Fibroblast of villous mesenchyme (primary cell): ENCODE results near the gene EIF4ENIF1. TPM values are rescaled to one million over a fixed set of nuclear protein-coding genes. Genes with fewer than 3 reads are reported as not detected.

Experiments used
- DNase-seq: peaks from one replicate; pipeline ENCODE4 v3.0.0-alpha.2; 2010; ENCODE audit warnings: low read depth
- H3K4me3 ChIP-seq: 2 replicates; pipeline ENCODE4 v1.5.1; 2011; ENCODE audit warnings: low read depth, mild to moderate bottlenecking, low read length
- total RNA-seq: library from RNA; depleted of rRNA; stranded (reverse); fragments of >200 nt; gene quantifications from 2 replicates; pipeline ENCODE4 v1.2.3, GENCODE V29; 2012
- TF ChIP-seq, protein P1 (sequence below): IDR thresholded peaks from 2 replicates; pipeline ENCODE4 v1.5.1; 2012; ENCODE audit warnings: low read depth, mild to moderate bottlenecking, low read length; ENCODE audit not compliant: insufficient read depth

The EIF4ENIF1 gene, protein sequence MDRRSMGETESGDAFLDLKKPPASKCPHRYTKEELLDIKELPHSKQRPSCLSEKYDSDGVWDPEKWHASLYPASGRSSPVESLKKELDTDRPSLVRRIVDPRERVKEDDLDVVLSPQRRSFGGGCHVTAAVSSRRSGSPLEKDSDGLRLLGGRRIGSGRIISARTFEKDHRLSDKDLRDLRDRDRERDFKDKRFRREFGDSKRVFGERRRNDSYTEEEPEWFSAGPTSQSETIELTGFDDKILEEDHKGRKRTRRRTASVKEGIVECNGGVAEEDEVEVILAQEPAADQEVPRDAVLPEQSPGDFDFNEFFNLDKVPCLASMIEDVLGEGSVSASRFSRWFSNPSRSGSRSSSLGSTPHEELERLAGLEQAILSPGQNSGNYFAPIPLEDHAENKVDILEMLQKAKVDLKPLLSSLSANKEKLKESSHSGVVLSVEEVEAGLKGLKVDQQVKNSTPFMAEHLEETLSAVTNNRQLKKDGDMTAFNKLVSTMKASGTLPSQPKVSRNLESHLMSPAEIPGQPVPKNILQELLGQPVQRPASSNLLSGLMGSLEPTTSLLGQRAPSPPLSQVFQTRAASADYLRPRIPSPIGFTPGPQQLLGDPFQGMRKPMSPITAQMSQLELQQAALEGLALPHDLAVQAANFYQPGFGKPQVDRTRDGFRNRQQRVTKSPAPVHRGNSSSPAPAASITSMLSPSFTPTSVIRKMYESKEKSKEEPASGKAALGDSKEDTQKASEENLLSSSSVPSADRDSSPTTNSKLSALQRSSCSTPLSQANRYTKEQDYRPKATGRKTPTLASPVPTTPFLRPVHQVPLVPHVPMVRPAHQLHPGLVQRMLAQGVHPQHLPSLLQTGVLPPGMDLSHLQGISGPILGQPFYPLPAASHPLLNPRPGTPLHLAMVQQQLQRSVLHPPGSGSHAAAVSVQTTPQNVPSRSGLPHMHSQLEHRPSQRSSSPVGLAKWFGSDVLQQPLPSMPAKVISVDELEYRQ
- total RNA-seq, result 13.5 and 25.0 TPM in 2 replicates

- TF ChIP-seq, protein P1, sequence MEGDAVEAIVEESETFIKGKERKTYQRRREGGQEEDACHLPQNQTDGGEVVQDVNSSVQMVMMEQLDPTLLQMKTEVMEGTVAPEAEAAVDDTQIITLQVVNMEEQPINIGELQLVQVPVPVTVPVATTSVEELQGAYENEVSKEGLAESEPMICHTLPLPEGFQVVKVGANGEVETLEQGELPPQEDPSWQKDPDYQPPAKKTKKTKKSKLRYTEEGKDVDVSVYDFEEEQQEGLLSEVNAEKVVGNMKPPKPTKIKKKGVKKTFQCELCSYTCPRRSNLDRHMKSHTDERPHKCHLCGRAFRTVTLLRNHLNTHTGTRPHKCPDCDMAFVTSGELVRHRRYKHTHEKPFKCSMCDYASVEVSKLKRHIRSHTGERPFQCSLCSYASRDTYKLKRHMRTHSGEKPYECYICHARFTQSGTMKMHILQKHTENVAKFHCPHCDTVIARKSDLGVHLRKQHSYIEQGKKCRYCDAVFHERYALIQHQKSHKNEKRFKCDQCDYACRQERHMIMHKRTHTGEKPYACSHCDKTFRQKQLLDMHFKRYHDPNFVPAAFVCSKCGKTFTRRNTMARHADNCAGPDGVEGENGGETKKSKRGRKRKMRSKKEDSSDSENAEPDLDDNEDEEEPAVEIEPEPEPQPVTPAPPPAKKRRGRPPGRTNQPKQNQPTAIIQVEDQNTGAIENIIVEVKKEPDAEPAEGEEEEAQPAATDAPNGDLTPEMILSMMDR, result no peak
- peak within 1 kb of the TSS; percentile 90 for H3K4me3 ChIP-seq
- DNase-seq, result peak; percentile 89
Observed at GRCh38 chr22:31489632-31490495, at the start of gene EIF4ENIF1. Gene EIF4ENIF1 (minus strand): TSS chr22:31489842. CDS start chr22:31488718, 1,124 bp downstream.

DNA sequence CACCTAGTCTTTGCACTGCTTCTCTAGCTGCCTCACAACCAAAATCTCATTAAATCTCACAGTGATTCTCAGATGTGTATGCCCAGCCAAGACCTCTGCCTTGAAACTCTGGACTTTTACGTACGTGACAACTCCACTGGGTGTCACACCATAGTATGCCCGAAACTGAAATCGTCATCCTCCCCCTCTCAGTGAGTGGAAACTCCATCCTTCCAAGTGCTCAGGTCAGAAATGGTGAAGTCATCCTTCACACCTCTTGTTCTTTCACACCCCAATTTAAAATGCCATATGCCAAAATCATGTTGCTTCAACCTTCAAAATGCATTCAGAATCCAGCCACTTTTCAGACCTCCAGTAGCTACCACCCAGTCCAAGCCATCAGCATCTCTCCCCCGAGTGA, 49.2 kb upstream of the EIF4ENIF1 start:
- TF ChIP-seq, protein P1, result no peak
- no peak overlapping the region for H3K4me3 ChIP-seq
- no peak for DNase-seq

- no peak overlapping the region for H3K4me3 ChIP-seq
- DNase-seq, result no peak
- TF ChIP-seq, protein P1, result no peak
Observed at GRCh38 chr22:31537019-31537535, 47.4 kb upstream of the EIF4ENIF1 start.

- no peak for DNase-seq
- TF ChIP-seq, protein P1, result no peak
- no peak overlapping the region for H3K4me3 ChIP-seq
Observed at GRCh38 chr22:31533374-31533773, 43.7 kb upstream of the EIF4ENIF1 start.

DNA sequence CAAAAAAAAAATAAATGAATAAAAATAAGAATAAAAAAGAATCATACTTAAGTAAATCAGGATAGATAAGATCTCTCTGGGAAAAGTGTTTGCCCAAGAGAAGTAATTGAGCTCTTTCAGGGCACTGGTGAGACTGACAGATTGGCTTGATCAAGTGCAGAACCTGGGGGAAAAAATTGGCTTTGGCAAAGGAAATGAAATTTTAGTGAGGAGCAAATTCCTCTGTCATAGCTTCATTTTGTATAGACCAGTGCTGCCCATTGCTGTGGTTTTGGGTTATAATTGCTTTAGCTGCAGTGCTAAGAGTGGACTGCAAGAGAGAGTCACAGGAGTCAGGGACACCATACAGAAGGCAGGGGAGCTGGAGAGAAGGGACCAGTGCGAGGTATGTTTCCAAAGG, 42.4 kb upstream of the EIF4ENIF1 start:
- H3K4me3 ChIP-seq, result no peak overlapping the region
- TF ChIP-seq, protein P1, result no peak
- DNase-seq, result peak; percentile 6

DNA sequence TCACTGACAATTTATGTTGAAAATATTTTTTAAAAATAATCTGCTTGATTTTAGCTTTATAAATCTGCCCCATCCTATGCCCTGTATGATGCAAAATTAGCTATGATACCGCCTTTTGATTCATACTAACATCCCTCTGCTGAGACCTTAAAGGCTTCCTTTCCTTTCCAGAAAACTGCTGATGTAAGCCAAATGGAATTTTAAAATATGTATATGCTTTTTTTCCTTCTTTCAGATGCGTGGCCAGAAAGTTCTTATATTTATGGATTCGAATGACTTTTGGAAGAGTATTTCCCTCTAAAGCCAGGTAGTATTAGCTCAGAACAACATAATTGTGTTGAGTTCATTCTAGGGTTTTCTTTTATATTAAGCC, 41.2 kb upstream of the EIF4ENIF1 start:
- TF ChIP-seq, protein P1, result no peak
- peak; percentile 31 for DNase-seq
- no peak overlapping the region for H3K4me3 ChIP-seq
